HepG2 (cell line): ENCODE measurements around the gene CARHSP1. TPM values are rescaled to one million over a fixed set of nuclear protein-coding genes. Genes with fewer than 3 reads are reported as not detected.

Experiments
- BHLHE40 ChIP-seq: IDR thresholded peaks from 2 replicates; pipeline ENCODE4 v1.6.1; 2011; ENCODE audit warnings: low read length, improper control_type of control experiment
- CCAR2 ChIP-seq: fragments of 200-400 bp; formaldehyde crosslinking; optimal IDR thresholded peaks from 2 replicates; pipeline ENCODE3; 2018; ENCODE audit warnings: low read depth, mild to moderate bottlenecking, low read length, moderate library complexity
- GATAD2A ChIP-seq: IDR thresholded peaks from 2 replicates; pipeline ENCODE4 v1.6.1; 2016
- HBP1 ChIP-seq: IDR thresholded peaks from 2 replicates; pipeline ENCODE4 v1.6.1; 2016; ENCODE audit warnings: low read depth, control low read depth
- HNRNPH1 ChIP-seq: fragments of 200-400 bp; formaldehyde crosslinking; optimal IDR thresholded peaks from 2 replicates; pipeline ENCODE3; 2017; ENCODE audit warnings: mild to moderate bottlenecking, low read depth, low read length
- JARID2 ChIP-seq: sonication (generic); formaldehyde crosslinking; IDR thresholded peaks from 2 replicates; pipeline ENCODE4 v1.8.1; 2023; ENCODE audit warnings: missing genetic modification reagents, inconsistent platforms; ENCODE audit not compliant: insufficient replicate concordance
- JDP2 ChIP-seq: sonication (generic); formaldehyde crosslinking; IDR thresholded peaks from 2 replicates; pipeline ENCODE4 v1.8.1; 2022; ENCODE audit warnings: missing genetic modification reagents, borderline replicate concordance
- MED8 ChIP-seq: sonication (generic); formaldehyde crosslinking; IDR thresholded peaks from 2 replicates; pipeline ENCODE4 v1.8.1; 2023; ENCODE audit warnings: mild to moderate bottlenecking, missing genetic modification reagents; ENCODE audit not compliant: insufficient replicate concordance
- NFATC3 ChIP-seq: sonication (generic); formaldehyde crosslinking; IDR thresholded peaks from 2 replicates; pipeline ENCODE4 v1.5.1; 2020; ENCODE audit warnings: mild to moderate bottlenecking, missing genetic modification reagents
- RAD51 ChIP-seq: fragments of 450-650 bp; IDR thresholded peaks from 2 replicates; pipeline ENCODE4 v1.6.1; 2016; ENCODE audit warnings: borderline replicate concordance
- SETDB1 ChIP-seq: sonication (generic); formaldehyde crosslinking; IDR thresholded peaks from 2 replicates; pipeline ENCODE4 v1.5.1; 2020; ENCODE audit warnings: missing genetic modification reagents, mild to moderate bottlenecking, borderline replicate concordance
- TP53 ChIP-seq: sonication (generic); formaldehyde crosslinking; conservative IDR thresholded peaks from 2 replicates; pipeline ENCODE4 v1.4.0; 2020; ENCODE audit warnings: missing genetic modification reagents
- TSC22D2 ChIP-seq: sonication (generic); formaldehyde crosslinking; IDR thresholded peaks from 2 replicates; pipeline ENCODE4 v1.5.1; 2020; ENCODE audit warnings: missing genetic modification reagents, mild to moderate bottlenecking, borderline replicate concordance
- ZBTB42 ChIP-seq: sonication (generic); formaldehyde crosslinking; IDR thresholded peaks from 2 replicates; pipeline ENCODE4 v1.5.0; 2020; ENCODE audit warnings: mild to moderate bottlenecking, missing genetic modification reagents
- ZC3H13 ChIP-seq: sonication (generic); formaldehyde crosslinking; IDR thresholded peaks from 2 replicates; pipeline ENCODE4 v1.8.1; 2023; ENCODE audit warnings: mild to moderate bottlenecking, missing genetic modification reagents, moderate library complexity
- ZFP36L1 ChIP-seq: sonication (generic); formaldehyde crosslinking; IDR thresholded peaks from 2 replicates; pipeline ENCODE4 v1.8.0; 2022; ENCODE audit warnings: mild to moderate bottlenecking, missing genetic modification reagents, moderate library complexity
- ZFYVE20 ChIP-seq: sonication (generic); formaldehyde crosslinking; IDR thresholded peaks from 2 replicates; pipeline ENCODE4 v1.8.0; 2023; ENCODE audit warnings: low read depth, mild to moderate bottlenecking, moderate library complexity, missing genetic modification reagents, borderline replicate concordance
- ZNF180 ChIP-seq: sonication (generic); formaldehyde crosslinking; IDR thresholded peaks from 2 replicates; pipeline ENCODE4 v1.4.0; 2020; ENCODE audit warnings: low read depth, missing genetic modification reagents, borderline replicate concordance
- ZNF550 ChIP-seq: sonication (generic); formaldehyde crosslinking; IDR thresholded peaks from 2 replicates; pipeline ENCODE4 v1.4.0; 2020; ENCODE audit warnings: mild to moderate bottlenecking, missing genetic modification reagents, borderline replicate concordance
- ZNF562 ChIP-seq: sonication (generic); formaldehyde crosslinking; IDR thresholded peaks from 2 replicates; pipeline ENCODE4 v1.8.0; 2022; ENCODE audit warnings: missing genetic modification reagents, borderline replicate concordance
- ZNF703 ChIP-seq: sonication (generic); formaldehyde crosslinking; IDR thresholded peaks from 2 replicates; pipeline ENCODE4 v1.5.1; 2020; ENCODE audit warnings: missing genetic modification reagents, mild to moderate bottlenecking, moderate library complexity, borderline replicate concordance
- ZNF709 ChIP-seq: sonication (generic); formaldehyde crosslinking; IDR thresholded peaks from 2 replicates; pipeline ENCODE4 v1.5.0; 2020; ENCODE audit warnings: mild to moderate bottlenecking, missing genetic modification reagents
- ZNF737 ChIP-seq: sonication (generic); formaldehyde crosslinking; IDR thresholded peaks from 2 replicates; pipeline ENCODE4 v1.5.0; 2020; ENCODE audit warnings: missing genetic modification reagents, mild to moderate bottlenecking, borderline replicate concordance
- ZNF768 ChIP-seq: sonication (generic); formaldehyde crosslinking; IDR thresholded peaks from 2 replicates; pipeline ENCODE4 v1.4.0; 2020; ENCODE audit warnings: missing genetic modification reagents
- ZNF784 ChIP-seq: sonication (generic); formaldehyde crosslinking; IDR thresholded peaks from 2 replicates; pipeline ENCODE4 v1.5.1; 2020; ENCODE audit warnings: missing genetic modification reagents, mild to moderate bottlenecking, borderline replicate concordance
- polyA plus RNA-seq, 8 experiments: library from polyadenylated mRNA; depleted of rRNA in 3 of 8; stranded (reverse) in 7 of 8; unstranded in 1 of 8; fragments of >200 nt; fragmentation: Illumina TruSeq in 4 of 8; extraction: Trizol in 4 of 8; gene quantifications; 2 replicates each; pipeline versions ENCODE4 v1.2.1 to v1.2.3, GENCODE V29; 2011 to 2016; ENCODE audit warnings: low read depth in 4 of 8, missing spikeins in 1 of 8, mixed read lengths in 1 of 8; ENCODE audit not compliant: insufficient read depth in 1 of 8
- total RNA-seq, 5 experiments: library from RNA; depleted of rRNA; stranded (reverse); fragments of >200 nt; fragmentation: Illumina TruSeq; extraction: Trizol; gene quantifications; 2 replicates each; pipeline ENCODE4 v1.2.3, GENCODE V29; 2016; ENCODE audit warnings: low read depth in 1 of 5
- TF ChIP-seq, protein P1 (sequence below): sonication (generic); formaldehyde crosslinking; IDR thresholded peaks from 2 replicates; pipeline ENCODE4 v1.5.1; 2020; ENCODE audit warnings: missing genetic modification reagents, mild to moderate bottlenecking, borderline replicate concordance

CARHSP1 gene
- total and polyA plus RNA-seq, 2 of the 13 experiments (the other 11 are each of a cell fraction or from before 2014, with no cell fraction given): 173 to 345 TPM

DNA sequence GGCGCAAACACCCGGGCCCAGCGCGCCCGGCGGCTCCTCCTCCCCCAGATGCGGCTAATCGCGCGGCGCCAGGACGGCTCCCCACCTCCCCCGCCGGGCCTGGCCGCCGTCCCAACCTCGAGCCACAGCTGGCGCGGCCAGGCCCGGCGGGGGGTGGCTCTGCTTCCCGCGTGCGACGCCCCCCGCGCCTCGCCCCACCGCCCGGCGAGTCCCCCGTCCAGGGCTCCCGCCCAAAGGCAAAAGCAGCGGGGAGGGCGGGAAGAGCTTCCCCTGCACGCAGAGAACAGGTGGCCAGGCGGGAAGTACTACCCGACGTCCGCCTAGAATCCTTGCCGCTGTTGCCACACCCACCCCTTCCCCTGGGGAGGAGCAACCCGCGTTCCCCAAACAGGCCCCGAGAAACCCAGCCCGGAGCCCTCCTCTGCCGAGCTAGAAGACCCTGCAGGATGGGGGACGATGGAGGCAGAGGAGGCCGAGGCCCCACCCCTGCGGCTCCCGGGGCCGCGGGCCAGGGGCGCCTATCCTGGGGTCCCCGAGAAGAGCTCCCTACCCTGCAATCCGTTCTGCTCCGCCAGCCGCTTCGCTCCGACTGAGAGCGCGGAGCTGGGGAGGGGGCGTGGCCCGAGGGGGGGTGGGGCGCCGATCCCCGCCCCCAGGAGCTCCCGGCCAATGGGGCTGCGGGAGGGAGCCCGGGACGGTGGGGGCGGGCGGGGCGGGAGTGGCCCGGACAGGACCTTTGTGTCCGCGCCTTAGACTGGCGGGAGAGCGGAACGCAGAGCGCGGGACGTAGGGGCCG, at the start of gene CARHSP1 (continued):
- TF ChIP-seq ZNF737 (CRISPR knock-in tag) (no peak), SETDB1 (CRISPR knock-in tag) (no peak), ZFP36L1 (peak; percentile 56; the same call in 1 of the 2 replicates), ZNF703 (CRISPR knock-in tag) (peak; percentile 58; the same call in 1 of the 2 replicates), MED8 (CRISPR knock-in tag) (peak; percentile 67), ZNF784 (CRISPR knock-in tag) (peak; percentile 56; the same call in 1 of the 2 replicates), CCAR2 (peak; percentile 59), JDP2 (CRISPR knock-in tag) (no peak; the same call in 1 of the 2 replicates), ZNF562 (CRISPR knock-in tag) (no peak), NFATC3 (CRISPR knock-in tag) (no peak; the same call in 1 of the 2 replicates), ZNF709 (CRISPR knock-in tag) (peak; percentile 89), ZNF180 (CRISPR knock-in tag) (0 out of 2 replicates have a peak, but pooled peaks have one; percentile 42), BHLHE40 (no peak), ZBTB42 (CRISPR knock-in tag) (no peak), TP53 (CRISPR knock-in tag) (0 out of 2 replicates have a peak, but pooled peaks have one; percentile 31), RAD51 (no peak), ZNF550 (CRISPR knock-in tag) (no peak), HNRNPH1 (no peak), ZNF768 (CRISPR knock-in tag) (peak; percentile 13; the same call in 1 of the 2 replicates), HBP1 (CRISPR knock-in tag) (peak; percentile 90), JARID2 (CRISPR knock-in tag) (no peak), TSC22D2 (CRISPR knock-in tag) (no peak), ZC3H13 (no peak), GATAD2A (no peak), ZFYVE20 (CRISPR knock-in tag) (peak; percentile 84; the same call in 1 of the 2 replicates)
- TF ChIP-seq, protein P1, sequence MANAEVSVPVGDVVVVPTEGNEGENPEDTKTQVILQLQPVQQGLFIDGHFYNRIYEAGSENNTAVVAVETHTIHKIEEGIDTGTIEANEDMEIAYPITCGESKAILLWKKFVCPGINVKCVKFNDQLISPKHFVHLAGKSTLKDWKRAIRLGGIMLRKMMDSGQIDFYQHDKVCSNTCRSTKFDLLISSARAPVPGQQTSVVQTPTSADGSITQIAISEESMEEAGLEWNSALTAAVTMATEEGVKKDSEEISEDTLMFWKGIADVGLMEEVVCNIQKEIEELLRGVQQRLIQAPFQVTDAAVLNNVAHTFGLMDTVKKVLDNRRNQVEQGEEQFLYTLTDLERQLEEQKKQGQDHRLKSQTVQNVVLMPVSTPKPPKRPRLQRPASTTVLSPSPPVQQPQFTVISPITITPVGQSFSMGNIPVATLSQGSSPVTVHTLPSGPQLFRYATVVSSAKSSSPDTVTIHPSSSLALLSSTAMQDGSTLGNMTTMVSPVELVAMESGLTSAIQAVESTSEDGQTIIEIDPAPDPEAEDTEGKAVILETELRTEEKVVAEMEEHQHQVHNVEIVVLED: peak; percentile 32; the same call in 1 of the 2 replicates
